Liver (tissue), 9 donors: ENCODE measurements around the gene UVSSA. TPM values are rescaled to one million over a fixed set of nuclear protein-coding genes. Genes with fewer than 3 reads are reported as not detected.
"Not testable (repeated sequence)": the region's sequence is repeated elsewhere in the genome, so short reads cannot be mapped to it uniquely, and the experiment has no call there.

ENCODE experiments used
- DNase-seq: peaks from one replicate; pipeline ENCODE4 v3.0.0-alpha.2; 2017; ENCODE audit warnings: low spot score
- H3K27ac ChIP-seq, 2 donors: one replicate each; pipeline ENCODE4 v1.7.0; 2013; ENCODE audit warnings: inconsistent platforms in 2 of 2, low read length in 2 of 2, control low read depth in 1 of 2, low read depth in 1 of 2, mild to moderate bottlenecking in 1 of 2
- H3K27me3 ChIP-seq, 4 donors: one replicate each; pipeline versions ENCODE4 v1.6.1 to v1.7.0; 2013; ENCODE audit warnings: low read length in 3 of 4, inconsistent platforms in 1 of 4, mild to moderate bottlenecking in 1 of 4, moderate library complexity in 1 of 4; ENCODE audit not compliant: control insufficient read depth in 4 of 4, insufficient read depth in 4 of 4
- H3K36me3 ChIP-seq, 4 donors: one replicate each; pipeline versions ENCODE4 v1.6.1 to v1.7.0; 2013; ENCODE audit warnings: low read length in 3 of 4, mild to moderate bottlenecking in 3 of 4, low read depth in 1 of 4, moderate library complexity in 1 of 4; ENCODE audit not compliant: control insufficient read depth in 4 of 4, insufficient read depth in 3 of 4
- H3K4me1 ChIP-seq, 4 donors: one replicate each; pipeline versions ENCODE4 v1.6.1 to v1.7.0; 2013; ENCODE audit warnings: low read length in 3 of 4, mild to moderate bottlenecking in 3 of 4, moderate library complexity in 1 of 4; ENCODE audit not compliant: control insufficient read depth in 4 of 4, insufficient read depth in 4 of 4
- H3K4me3 ChIP-seq, 3 donors: one replicate each; pipeline versions ENCODE4 v1.6.1 to v1.7.0; 2013; ENCODE audit warnings: low read length in 3 of 3, control low read depth in 1 of 3, low read depth in 1 of 3, mild to moderate bottlenecking in 1 of 3
- H3K9ac ChIP-seq, 2 donors: one replicate each; pipeline ENCODE4 v1.7.0; 2013; ENCODE audit warnings: low read length in 2 of 2, mild to moderate bottlenecking in 2 of 2, moderate library complexity in 2 of 2, control low read depth in 1 of 2, low read depth in 1 of 2
- H3K9me3 ChIP-seq, 4 donors: one replicate each; pipeline versions ENCODE4 v1.6.1 to v1.7.0; 2013; ENCODE audit warnings: low read length in 3 of 4; ENCODE audit not compliant: control insufficient read depth in 4 of 4
- EGR1 ChIP-seq, 2 donors: IDR thresholded peaks; 2 replicates each; pipeline ENCODE4 v1.6.1; 2016 to 2018; ENCODE audit warnings: antibody characterized with exemption in 2 of 2, low read depth in 2 of 2
- FOXA1 ChIP-seq: IDR thresholded peaks from 2 replicates; pipeline ENCODE4 v1.6.1; 2016; ENCODE audit warnings: antibody characterized with exemption
- FOXA2 ChIP-seq: IDR thresholded peaks from 2 replicates; pipeline ENCODE4 v1.6.1; 2016; ENCODE audit warnings: antibody characterized with exemption
- GABPA ChIP-seq, 2 donors: IDR thresholded peaks in 1 of 2; conservative IDR thresholded peaks in 1 of 2; 2 replicates each; pipeline ENCODE4 v1.6.1; 2016; ENCODE audit warnings: antibody characterized with exemption in 2 of 2, mild to moderate bottlenecking in 1 of 2, moderate library complexity in 1 of 2
- HNF4A ChIP-seq, 2 donors: conservative IDR thresholded peaks; 2 replicates each; pipeline ENCODE4 v1.6.1; 2016; ENCODE audit warnings: antibody characterized with exemption in 2 of 2, mild to moderate bottlenecking in 2 of 2
- HNF4G ChIP-seq: IDR thresholded peaks from 2 replicates; pipeline ENCODE4 v1.6.1; 2016; ENCODE audit warnings: antibody characterized with exemption
- JUND ChIP-seq, 2 donors: IDR thresholded peaks; 2 replicates each; pipeline ENCODE4 v1.6.1; 2016; ENCODE audit warnings: antibody characterized with exemption in 2 of 2
- NR2F2 ChIP-seq: IDR thresholded peaks from 2 replicates; pipeline ENCODE4 v1.6.1; 2016; ENCODE audit warnings: antibody characterized with exemption
- RAD21 ChIP-seq, 2 donors: IDR thresholded peaks; 2 replicates each; pipeline ENCODE4 v1.6.1; 2016; ENCODE audit warnings: antibody characterized with exemption in 2 of 2, mild to moderate bottlenecking in 2 of 2
- RXRA ChIP-seq, 2 donors: IDR thresholded peaks; 2 replicates each; pipeline ENCODE4 v1.6.1; 2017 to 2018; ENCODE audit warnings: antibody characterized with exemption in 2 of 2, mild to moderate bottlenecking in 1 of 2
- SP1 ChIP-seq: IDR thresholded peaks from 2 replicates; pipeline ENCODE4 v1.6.1; 2018; ENCODE audit warnings: antibody characterized with exemption, mild to moderate bottlenecking
- TAF1 ChIP-seq: conservative IDR thresholded peaks from 2 replicates; pipeline ENCODE4 v1.6.1; 2016; ENCODE audit warnings: antibody characterized with exemption, mild to moderate bottlenecking
- YY1 ChIP-seq: IDR thresholded peaks from 2 replicates; pipeline ENCODE4 v1.6.1; 2016; ENCODE audit warnings: antibody characterized with exemption, mild to moderate bottlenecking
- WGBS: extraction: QIAGEN DNeasy Blood & Tissue Kit; methylation state at CpG from one replicate; pipeline ENCODE4 v1.1.7; 2013; 5-methylcytosine and 5-hydroxymethylcytosine counted together
- polyA plus RNA-seq, 2 donors: library from polyadenylated mRNA; stranded (reverse) in 1 of 2; unstranded in 1 of 2; fragments of 200-250 nt in 1 of 2; fragments of >200 nt in 1 of 2; fragmentation: Nextera tagmentation in 1 of 2; extraction: Ambion mirVana in 1 of 2; gene quantifications; one replicate each; pipeline versions ENCODE4 v1.2.1 to v1.2.3, GENCODE V29; 2013 to 2015
- total RNA-seq, 2 donors: library from RNA; depleted of rRNA; stranded (reverse); fragments of >200 nt; gene quantifications; one replicate each; pipeline ENCODE4 v1.2.3, GENCODE V29; 2014
- TF ChIP-seq, protein P1 (sequence below): IDR thresholded peaks from 2 replicates; pipeline ENCODE4 v1.6.1; 2016; ENCODE audit warnings: antibody characterized with exemption
- TF ChIP-seq, protein P2 (sequence below): fragments of 150-350 bp; IDR thresholded peaks from 2 replicates; pipeline ENCODE4 v1.5.1; 2017; ENCODE audit warnings: improper control_type of control experiment, low read depth, low read length; ENCODE audit not compliant: missing input control
- TF ChIP-seq, protein P3 (sequence below): IDR thresholded peaks from 2 replicates; pipeline ENCODE4 v1.6.1; 2016; ENCODE audit warnings: antibody characterized with exemption
- TF ChIP-seq, protein P4 (sequence below): IDR thresholded peaks from 2 replicates; pipeline ENCODE4 v1.6.1; 2016; ENCODE audit warnings: antibody characterized with exemption
- donor health status: healthy.
- donor health status: healthy.
- donor health status: healthy.
- donor health status: healthy.
- donor health status: healthy.

The UVSSA gene
- total and polyA plus RNA-seq, 4 donors = 2.2 to 18.3 (median 3.6) TPM

DNA sequence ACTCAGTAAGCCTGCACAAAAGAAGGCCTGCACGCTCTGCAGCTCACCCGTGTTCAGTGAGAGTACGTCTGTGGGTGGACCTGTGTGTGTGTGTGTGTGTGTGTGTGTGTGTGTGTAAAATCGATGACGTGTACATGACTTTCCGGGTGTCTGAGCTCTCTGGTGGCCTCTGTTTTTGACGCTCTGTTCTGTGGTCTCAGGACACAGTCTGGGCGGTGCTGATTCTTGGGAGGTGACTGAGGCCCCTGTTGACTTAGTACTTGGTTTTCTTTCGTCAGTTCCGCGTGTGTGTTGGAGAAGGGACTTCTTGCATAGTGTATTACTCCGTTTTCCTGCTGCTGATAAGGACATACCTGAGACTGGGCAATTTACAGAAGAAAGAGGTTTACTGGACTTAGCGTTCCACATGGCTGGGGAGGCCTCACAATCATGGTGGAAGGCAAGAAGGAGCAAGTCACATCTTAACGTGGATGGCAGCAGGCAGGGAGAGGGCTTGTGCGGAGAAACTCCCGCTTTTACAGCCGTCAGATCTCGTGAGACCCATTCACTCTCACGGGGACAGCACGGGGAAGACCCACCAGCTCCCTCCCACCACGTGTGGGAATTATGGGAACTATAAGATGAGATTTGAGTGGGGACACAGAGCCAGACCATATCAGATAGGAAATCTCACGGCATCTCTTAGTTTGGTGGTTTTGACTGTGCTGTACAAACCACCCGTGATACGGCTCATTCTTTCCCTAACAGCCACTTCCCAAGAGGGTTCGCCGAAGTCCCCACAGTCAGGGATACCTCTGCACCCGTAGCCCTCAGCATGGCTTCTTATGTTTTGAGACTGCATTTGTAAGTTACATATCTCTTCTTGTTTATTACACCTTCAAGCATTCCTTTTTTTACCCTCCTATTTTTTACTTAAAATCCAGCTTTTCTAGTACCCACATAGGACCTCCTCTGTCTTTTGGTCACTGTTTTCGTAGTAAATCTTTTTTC, 24.5 kb downstream of the UVSSA start:
- Histone ChIP-seq H3K4me3 (no peak overlapping the region), H3K4me1 (peaks cover 6 to 22% (median 9%) of the 10 kb centered on the region in 4 donors), H3K27me3 (no peaks in the 10 kb centered on the region), H3K9me3 (no peaks in the 10 kb centered on the region), H3K27ac (no peak overlapping the region), H3K36me3 (peaks cover 0 to 10% (median 5%) of the 10 kb centered on the region in 4 donors), H3K9ac (no peak overlapping the region)
- WGBS = 96% methylated on average over 28 of the region's 28 CpGs
- TF ChIP-seq HNF4G = no peak
- no peak for DNase-seq

DNA sequence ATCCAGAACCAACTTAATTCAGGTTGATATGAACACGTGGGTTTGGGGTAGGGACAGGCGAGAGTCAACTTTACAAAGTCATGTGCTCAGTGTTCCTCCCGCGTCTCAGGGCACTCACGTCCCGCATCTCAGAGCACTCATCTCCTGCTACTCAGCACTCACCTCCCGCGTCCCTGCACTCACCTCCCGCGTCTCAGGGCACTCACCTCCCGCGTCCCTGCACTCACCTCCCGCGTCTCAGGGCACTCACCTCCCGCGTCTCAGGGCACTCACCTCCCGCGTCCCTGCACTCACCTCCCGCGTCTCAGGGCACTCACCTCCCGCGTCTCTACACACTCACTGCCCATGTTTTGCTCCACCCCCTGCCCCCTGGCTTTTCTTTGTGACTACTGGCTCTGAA, 25.6 kb downstream of the UVSSA start:
- DNase-seq, H3K9me3 ChIP-seq, H3K9ac ChIP-seq, H3K27ac ChIP-seq, H3K36me3 ChIP-seq, H3K27me3 ChIP-seq, H3K4me3 ChIP-seq: not testable (repeated sequence)
- 96% methylated on average over 22 of the region's 22 CpGs for WGBS
- H3K4me1 ChIP-seq = peaks cover 6 to 22% (median 9%) of the 10 kb centered on the region in 4 donors

DNA sequence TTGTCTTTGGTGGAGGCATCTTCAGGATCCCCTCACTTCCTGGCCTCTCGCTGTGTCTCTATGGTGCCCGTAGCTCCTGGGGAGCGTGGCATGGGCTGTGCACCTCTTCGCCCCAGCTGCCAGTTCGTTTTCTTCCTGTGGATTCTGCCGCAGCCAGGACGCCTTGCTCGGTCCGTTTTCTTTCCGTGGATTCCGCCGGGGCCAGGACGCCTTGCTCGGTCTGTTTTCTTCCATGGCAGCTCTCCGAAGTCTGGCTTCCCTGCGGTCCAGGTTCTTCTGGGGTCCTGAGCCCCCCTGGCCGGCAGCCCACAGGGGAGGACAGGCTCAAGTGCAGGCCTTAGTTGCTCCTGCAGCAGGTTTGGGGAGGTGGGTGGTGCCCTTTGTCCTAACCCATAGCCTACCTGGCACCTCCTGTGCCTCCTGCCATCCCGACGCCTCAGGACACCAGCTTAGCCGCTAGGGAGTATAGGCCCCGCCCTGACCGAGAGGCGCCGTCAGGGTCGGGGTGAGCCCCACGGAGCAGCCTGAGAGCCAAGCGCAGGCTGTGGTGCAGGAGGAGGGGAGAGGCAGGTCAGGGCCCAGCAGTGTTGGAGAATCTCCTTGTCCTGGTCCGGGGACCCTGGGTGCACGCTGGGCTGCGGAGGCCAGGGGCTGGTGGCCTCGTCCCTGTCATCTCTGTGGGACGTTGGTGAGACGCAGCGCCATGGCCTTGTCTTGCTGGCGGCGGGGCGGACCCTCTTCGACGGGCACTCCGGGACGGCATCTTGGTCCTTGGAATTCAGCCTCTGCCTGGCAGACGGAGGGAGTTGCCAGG, 27.1 kb downstream of the UVSSA start:
- peaks cover 0 to 10% (median 6%) of the 10 kb centered on the region in 4 donors for H3K36me3 ChIP-seq
- no peak for TF ChIP-seq EGR1 (IDR thresholded peaks at IDR 0.05; ENCODE audit: low read depth in 2 of 2)
- TF ChIP-seq, protein P1, sequence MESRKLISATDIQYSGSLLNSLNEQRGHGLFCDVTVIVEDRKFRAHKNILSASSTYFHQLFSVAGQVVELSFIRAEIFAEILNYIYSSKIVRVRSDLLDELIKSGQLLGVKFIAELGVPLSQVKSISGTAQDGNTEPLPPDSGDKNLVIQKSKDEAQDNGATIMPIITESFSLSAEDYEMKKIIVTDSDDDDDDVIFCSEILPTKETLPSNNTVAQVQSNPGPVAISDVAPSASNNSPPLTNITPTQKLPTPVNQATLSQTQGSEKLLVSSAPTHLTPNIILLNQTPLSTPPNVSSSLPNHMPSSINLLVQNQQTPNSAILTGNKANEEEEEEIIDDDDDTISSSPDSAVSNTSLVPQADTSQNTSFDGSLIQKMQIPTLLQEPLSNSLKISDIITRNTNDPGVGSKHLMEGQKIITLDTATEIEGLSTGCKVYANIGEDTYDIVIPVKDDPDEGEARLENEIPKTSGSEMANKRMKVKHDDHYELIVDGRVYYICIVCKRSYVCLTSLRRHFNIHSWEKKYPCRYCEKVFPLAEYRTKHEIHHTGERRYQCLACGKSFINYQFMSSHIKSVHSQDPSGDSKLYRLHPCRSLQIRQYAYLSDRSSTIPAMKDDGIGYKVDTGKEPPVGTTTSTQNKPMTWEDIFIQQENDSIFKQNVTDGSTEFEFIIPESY = no peak
- no peak for TF ChIP-seq GABPA (IDR thresholded peaks at IDR 0.05 in 1 of 2, conservative IDR thresholded peaks at IDR 0.05 in 1 of 2)
- TF ChIP-seq, protein P2, sequence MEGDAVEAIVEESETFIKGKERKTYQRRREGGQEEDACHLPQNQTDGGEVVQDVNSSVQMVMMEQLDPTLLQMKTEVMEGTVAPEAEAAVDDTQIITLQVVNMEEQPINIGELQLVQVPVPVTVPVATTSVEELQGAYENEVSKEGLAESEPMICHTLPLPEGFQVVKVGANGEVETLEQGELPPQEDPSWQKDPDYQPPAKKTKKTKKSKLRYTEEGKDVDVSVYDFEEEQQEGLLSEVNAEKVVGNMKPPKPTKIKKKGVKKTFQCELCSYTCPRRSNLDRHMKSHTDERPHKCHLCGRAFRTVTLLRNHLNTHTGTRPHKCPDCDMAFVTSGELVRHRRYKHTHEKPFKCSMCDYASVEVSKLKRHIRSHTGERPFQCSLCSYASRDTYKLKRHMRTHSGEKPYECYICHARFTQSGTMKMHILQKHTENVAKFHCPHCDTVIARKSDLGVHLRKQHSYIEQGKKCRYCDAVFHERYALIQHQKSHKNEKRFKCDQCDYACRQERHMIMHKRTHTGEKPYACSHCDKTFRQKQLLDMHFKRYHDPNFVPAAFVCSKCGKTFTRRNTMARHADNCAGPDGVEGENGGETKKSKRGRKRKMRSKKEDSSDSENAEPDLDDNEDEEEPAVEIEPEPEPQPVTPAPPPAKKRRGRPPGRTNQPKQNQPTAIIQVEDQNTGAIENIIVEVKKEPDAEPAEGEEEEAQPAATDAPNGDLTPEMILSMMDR = no peak
- TF ChIP-seq, protein P3, sequence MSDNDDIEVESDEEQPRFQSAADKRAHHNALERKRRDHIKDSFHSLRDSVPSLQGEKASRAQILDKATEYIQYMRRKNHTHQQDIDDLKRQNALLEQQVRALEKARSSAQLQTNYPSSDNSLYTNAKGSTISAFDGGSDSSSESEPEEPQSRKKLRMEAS = no peak
- no peak for TF ChIP-seq RAD21 (IDR thresholded peaks at IDR 0.05)
- no peak for TF ChIP-seq JUND (IDR thresholded peaks at IDR 0.05)
- no peak for TF ChIP-seq RXRA (IDR thresholded peaks at IDR 0.05)
- TF ChIP-seq, protein P4, sequence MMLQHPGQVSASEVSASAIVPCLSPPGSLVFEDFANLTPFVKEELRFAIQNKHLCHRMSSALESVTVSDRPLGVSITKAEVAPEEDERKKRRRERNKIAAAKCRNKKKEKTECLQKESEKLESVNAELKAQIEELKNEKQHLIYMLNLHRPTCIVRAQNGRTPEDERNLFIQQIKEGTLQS = no peak
- TF ChIP-seq NR2F2 = no peak
- no peak for TF ChIP-seq FOXA1
- no peak for TF ChIP-seq HNF4G
- TF ChIP-seq HNF4A (conservative IDR thresholded peaks at IDR 0.05) = no peak
- no peak for TF ChIP-seq TAF1
- no peak for TF ChIP-seq SP1
- TF ChIP-seq FOXA2 = no peak
- TF ChIP-seq YY1 = no peak
- no peak overlapping the region for H3K9ac ChIP-seq
- no peaks in the 10 kb centered on the region for H3K9me3 ChIP-seq
- H3K27me3 ChIP-seq = no peaks in the 10 kb centered on the region
- no peak overlapping the region for H3K4me3 ChIP-seq
- DNase-seq = no peak
- WGBS = 96% methylated on average over 42 of the region's 42 CpGs
- no peak overlapping the region for H3K27ac ChIP-seq
- peaks cover 2 to 17% (median 8%) of the 10 kb centered on the region in 4 donors for H3K4me1 ChIP-seq
